HepG2 (cell line): Measurements from ENCODE around the gene SLC25A19. TPM values are rescaled to one million over a fixed set of nuclear protein-coding genes. Genes with fewer than 3 reads are reported as not detected.

Experiments used
- AGO1 ChIP-seq: fragments of 200-400 bp; formaldehyde crosslinking; IDR thresholded peaks from 2 replicates; pipeline ENCODE4 v1.6.1; 2017; ENCODE audit warnings: mild to moderate bottlenecking, low read depth, low read length, moderate library complexity; ENCODE audit not compliant: poor library complexity, severe bottlenecking
- ATF3 ChIP-seq: sonication (generic); formaldehyde crosslinking; IDR thresholded peaks from 2 replicates; pipeline ENCODE4 v1.4.0; 2020; ENCODE audit warnings: missing genetic modification reagents
- ATRX ChIP-seq: sonication (generic); formaldehyde crosslinking; IDR thresholded peaks from 2 replicates; pipeline ENCODE4 v1.4.0; 2020; ENCODE audit warnings: missing genetic modification reagents, borderline replicate concordance
- CHD2 ChIP-seq: IDR thresholded peaks from 2 replicates; pipeline ENCODE4 v1.6.1; 2011; ENCODE audit warnings: low read depth, low read length, improper control_type of control experiment
- CREB3 ChIP-seq: sonication (generic); formaldehyde crosslinking; IDR thresholded peaks from 2 replicates; pipeline ENCODE4 v1.5.0; 2020; ENCODE audit warnings: missing genetic modification reagents
- HNF4A ChIP-seq: sonication (generic); formaldehyde crosslinking; IDR thresholded peaks from 2 replicates; pipeline ENCODE4 v1.4.0; 2020; ENCODE audit warnings: missing genetic modification reagents
- MEIS1 ChIP-seq: sonication (generic); formaldehyde crosslinking; IDR thresholded peaks from 2 replicates; pipeline ENCODE4 v1.9.0; 2021; ENCODE audit warnings: mild to moderate bottlenecking, missing genetic modification reagents, moderate library complexity, borderline replicate concordance
- MLXIP ChIP-seq: sonication (generic); formaldehyde crosslinking; IDR thresholded peaks from 2 replicates; pipeline ENCODE4 v1.9.0; 2021; ENCODE audit warnings: missing genetic modification reagents, borderline replicate concordance
- MTA3 ChIP-seq: sonication (generic); formaldehyde crosslinking; IDR thresholded peaks from 2 replicates; pipeline ENCODE4 v1.4.0; 2020; ENCODE audit warnings: missing genetic modification reagents
- MXI1 ChIP-seq: IDR thresholded peaks from 3 replicates; pipeline ENCODE4 v1.6.1; 2012; ENCODE audit warnings: low read depth, low read length, inconsistent platforms, borderline replicate concordance
- RARG ChIP-seq: sonication (generic); formaldehyde crosslinking; IDR thresholded peaks from 2 replicates; pipeline ENCODE4 v1.4.0; 2020; ENCODE audit warnings: low read depth, mild to moderate bottlenecking, missing genetic modification reagents
- SIN3A ChIP-seq: IDR thresholded peaks from 2 replicates; pipeline ENCODE4 v1.6.1; 2011; ENCODE audit warnings: low read depth, mild to moderate bottlenecking, control low read depth, low read length, borderline replicate concordance
- SNAPC5 ChIP-seq: sonication (generic); formaldehyde crosslinking; IDR thresholded peaks from 2 replicates; pipeline ENCODE4 v1.8.1; 2023; ENCODE audit warnings: mild to moderate bottlenecking, missing genetic modification reagents, borderline replicate concordance
- SNRNP70 ChIP-seq: fragments of 200-400 bp; formaldehyde crosslinking; IDR thresholded peaks from 2 replicates; pipeline ENCODE4 v1.6.1; 2017; ENCODE audit warnings: mild to moderate bottlenecking, low read depth, low read length, moderate library complexity
- SOX13 ChIP-seq, 3 experiments: fragments of 450-650 bp in 1 of 3; sonication (generic) in 1 of 3; formaldehyde crosslinking in 1 of 3; IDR thresholded peaks in 2 of 3; conservative IDR thresholded peaks in 1 of 3; 2 replicates each; pipeline versions ENCODE4 v1.5.0 to v1.6.1; 2016 to 2020; ENCODE audit warnings: antibody characterized with exemption in 1 of 3, mild to moderate bottlenecking in 1 of 3, missing compliant biosample characterization in 1 of 3, missing genetic modification reagents in 1 of 3, moderate library complexity in 1 of 3
- TBP ChIP-seq: sonication (generic); formaldehyde crosslinking; IDR thresholded peaks from 2 replicates; pipeline ENCODE4 v1.5.0; 2020; ENCODE audit warnings: missing genetic modification reagents
- THAP11 ChIP-seq: IDR thresholded peaks from 2 replicates; pipeline ENCODE4 v1.6.1; 2016; ENCODE audit warnings: missing biosample characterization, missing genetic modification reagents
- ZC3H4 ChIP-seq: sonication (generic); formaldehyde crosslinking; IDR thresholded peaks from 2 replicates; pipeline ENCODE4 v1.4.0; 2020; ENCODE audit warnings: missing genetic modification reagents, borderline replicate concordance
- ZNF30 ChIP-seq: sonication (generic); formaldehyde crosslinking; IDR thresholded peaks from 2 replicates; pipeline ENCODE4 v1.5.0; 2020; ENCODE audit warnings: mild to moderate bottlenecking, missing genetic modification reagents
- ZNF383 ChIP-seq: sonication (generic); formaldehyde crosslinking; IDR thresholded peaks from 2 replicates; pipeline ENCODE4 v1.4.0; 2020; ENCODE audit warnings: missing genetic modification reagents, mild to moderate bottlenecking, borderline replicate concordance
- ZNF670 ChIP-seq: sonication (generic); formaldehyde crosslinking; IDR thresholded peaks from 2 replicates; pipeline ENCODE4 v1.8.0; 2022; ENCODE audit warnings: mild to moderate bottlenecking, missing genetic modification reagents, borderline replicate concordance
- ZNF720 ChIP-seq: sonication (generic); formaldehyde crosslinking; IDR thresholded peaks from 2 replicates; pipeline ENCODE4 v1.4.0; 2020; ENCODE audit warnings: missing genetic modification reagents
- ZNF768 ChIP-seq: sonication (generic); formaldehyde crosslinking; IDR thresholded peaks from 2 replicates; pipeline ENCODE4 v1.4.0; 2020; ENCODE audit warnings: missing genetic modification reagents
- ZSCAN25 ChIP-seq: sonication (generic); formaldehyde crosslinking; IDR thresholded peaks from 2 replicates; pipeline ENCODE4 v1.8.0; 2022; ENCODE audit warnings: mild to moderate bottlenecking, missing genetic modification reagents
- ZSCAN29 ChIP-seq: sonication (generic); formaldehyde crosslinking; conservative IDR thresholded peaks from 2 replicates; pipeline ENCODE4 v1.4.0; 2020; ENCODE audit warnings: mild to moderate bottlenecking, missing genetic modification reagents
- polyA plus RNA-seq, 8 experiments: library from polyadenylated mRNA; depleted of rRNA in 3 of 8; stranded (reverse) in 7 of 8; unstranded in 1 of 8; fragments of >200 nt; fragmentation: Illumina TruSeq in 4 of 8; extraction: Trizol in 4 of 8; gene quantifications; 2 replicates each; pipeline versions ENCODE4 v1.2.1 to v1.2.3, GENCODE V29; 2011 to 2016; ENCODE audit warnings: low read depth in 4 of 8, missing spikeins in 1 of 8, mixed read lengths in 1 of 8; ENCODE audit not compliant: insufficient read depth in 1 of 8
- total RNA-seq, 5 experiments: library from RNA; depleted of rRNA; stranded (reverse); fragments of >200 nt; fragmentation: Illumina TruSeq; extraction: Trizol; gene quantifications; 2 replicates each; pipeline ENCODE4 v1.2.3, GENCODE V29; 2016; ENCODE audit warnings: low read depth in 1 of 5

The SLC25A19 gene
- total and polyA plus RNA-seq, 2 of the 13 experiments (the other 11 are each of a cell fraction or from before 2014, with no cell fraction given) = 24.4 to 41.4 TPM

- no peak; the same call in 1 of the 2 replicates for TF ChIP-seq SOX13 (IDR thresholded peaks at IDR 0.05)
- peak in 1 of 2 experiments; percentile 83; a peak in 2 of 4 replicates for TF ChIP-seq SOX13 (CRISPR knock-in tag; conservative IDR thresholded peaks at IDR 0.05 in 1 of 2, IDR thresholded peaks at IDR 0.05 in 1 of 2)
- TF ChIP-seq SNAPC5 = no peak
- TF ChIP-seq ZC3H4 = no peak
- TF ChIP-seq RARG (CRISPR knock-in tag) = no peak
- peak; percentile 58 for TF ChIP-seq AGO1
- no peak for TF ChIP-seq ZNF383
- peak; percentile 92; the same call in 1 of the 2 replicates for TF ChIP-seq ZNF670 (CRISPR knock-in tag)
- no peak for TF ChIP-seq ATRX (CRISPR knock-in tag)
- TF ChIP-seq ZNF768 (CRISPR knock-in tag) = peak; percentile 74
- TF ChIP-seq MLXIP = no peak
- TF ChIP-seq ZNF30 (CRISPR knock-in tag) = no peak
- peak; percentile 91; the same call in 1 of the 2 replicates for TF ChIP-seq MEIS1 (CRISPR knock-in tag)
- peak; percentile 65; the same call in 1 of the 2 replicates for TF ChIP-seq ZSCAN29 (CRISPR knock-in tag)
- TF ChIP-seq SIN3A = 0 out of 2 replicates have a peak, but pooled peaks have one; percentile 71
- TF ChIP-seq MTA3 (CRISPR knock-in tag) = no peak
- TF ChIP-seq ZNF720 = no peak
- peak; percentile 46; the same call in 1 of the 2 replicates for TF ChIP-seq ATF3
- 0 out of 2 replicates have a peak, but pooled peaks have one; percentile 14 for TF ChIP-seq CREB3
- no peak for TF ChIP-seq CHD2
- peak; percentile 61; the same call in 1 of the 3 replicates for TF ChIP-seq MXI1
- no peak for TF ChIP-seq TBP (CRISPR knock-in tag)
- TF ChIP-seq ZSCAN25 (CRISPR knock-in tag) = peak; percentile 71; the same call in 1 of the 2 replicates
- peak; percentile 87 for TF ChIP-seq THAP11 (CRISPR knock-in tag)
- no peak for TF ChIP-seq SNRNP70
- peak; percentile 98 for TF ChIP-seq HNF4A (CRISPR knock-in tag)
These were observed 19.7 kb upstream of the SLC25A19 start (continued) for GRCh38 chr17:75308732-75309629.
